Measurements from ENCODE around the gene OR8B4.

DNA sequence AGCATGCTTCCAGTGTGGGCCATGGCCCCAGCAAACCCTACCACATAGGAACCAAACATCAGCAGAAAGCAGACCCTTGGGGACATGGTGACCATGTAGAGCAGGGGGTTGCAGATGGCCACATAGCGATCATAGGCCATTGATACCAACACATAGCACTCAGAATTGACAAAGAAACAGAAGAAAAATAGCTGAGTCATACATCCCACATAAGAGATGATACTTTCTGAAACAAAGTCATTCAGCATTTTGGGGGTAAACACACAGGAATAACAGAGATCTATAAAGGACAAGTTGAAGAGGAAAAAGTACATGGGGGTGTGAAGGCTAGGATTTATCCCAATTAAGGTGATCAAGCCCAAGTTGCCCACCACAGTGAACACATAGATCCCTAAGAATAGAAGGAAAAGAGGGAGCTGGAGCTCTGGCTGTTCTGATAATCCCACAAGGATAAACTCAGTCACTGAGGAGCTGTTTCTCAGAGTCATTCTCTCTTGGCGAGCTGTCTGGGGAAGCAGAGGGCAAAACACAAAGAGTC, at the start of gene OR8B4:
- TF ChIP-seq, protein P1, sequence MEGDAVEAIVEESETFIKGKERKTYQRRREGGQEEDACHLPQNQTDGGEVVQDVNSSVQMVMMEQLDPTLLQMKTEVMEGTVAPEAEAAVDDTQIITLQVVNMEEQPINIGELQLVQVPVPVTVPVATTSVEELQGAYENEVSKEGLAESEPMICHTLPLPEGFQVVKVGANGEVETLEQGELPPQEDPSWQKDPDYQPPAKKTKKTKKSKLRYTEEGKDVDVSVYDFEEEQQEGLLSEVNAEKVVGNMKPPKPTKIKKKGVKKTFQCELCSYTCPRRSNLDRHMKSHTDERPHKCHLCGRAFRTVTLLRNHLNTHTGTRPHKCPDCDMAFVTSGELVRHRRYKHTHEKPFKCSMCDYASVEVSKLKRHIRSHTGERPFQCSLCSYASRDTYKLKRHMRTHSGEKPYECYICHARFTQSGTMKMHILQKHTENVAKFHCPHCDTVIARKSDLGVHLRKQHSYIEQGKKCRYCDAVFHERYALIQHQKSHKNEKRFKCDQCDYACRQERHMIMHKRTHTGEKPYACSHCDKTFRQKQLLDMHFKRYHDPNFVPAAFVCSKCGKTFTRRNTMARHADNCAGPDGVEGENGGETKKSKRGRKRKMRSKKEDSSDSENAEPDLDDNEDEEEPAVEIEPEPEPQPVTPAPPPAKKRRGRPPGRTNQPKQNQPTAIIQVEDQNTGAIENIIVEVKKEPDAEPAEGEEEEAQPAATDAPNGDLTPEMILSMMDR (IDR thresholded peaks at IDR 0.05), result no peak
- TF ChIP-seq POLR2A (IDR thresholded peaks at IDR 0.05), result no peak

All from Peyer's patch (tissue), 4 donors.